ENCODE measurements around the gene SLC25A19.

SLC25A19 gene

GRCh38 chr17:75289115-75289831 is at the start of gene SLC25A19:
SLC25A19 (minus strand) TSS chr17:75289433; CDS start chr17:75286764, 2,669 bp downstream.
- peak; percentile 97 for DNase-seq

- peak; percentile 31 for DNase-seq
Measured at GRCh38 chr17:75338335-75338734, 49.1 kb upstream of the SLC25A19 start.

- no peak for DNase-seq
Measured at GRCh38 chr17:75335315-75335714, 46.1 kb upstream of the SLC25A19 start.

- no peak for DNase-seq
Measured at GRCh38 chr17:75334723-75335122, 45.5 kb upstream of the SLC25A19 start.

- no peak for DNase-seq
Measured at GRCh38 chr17:75331671-75332070, 42.4 kb upstream of the SLC25A19 start.

GRCh38 chr17:75327757-75328156 is 38.5 kb upstream of the SLC25A19 start:
- no peak for DNase-seq

- no peak for DNase-seq
Measured at GRCh38 chr17:75326226-75326848, 37.1 kb upstream of the SLC25A19 start.

GRCh38 chr17:75325827-75326225 is 36.6 kb upstream of the SLC25A19 start:
- DNase-seq = no peak

- no peak for DNase-seq
Measured at GRCh38 chr17:75325348-75325747, 36.1 kb upstream of the SLC25A19 start.

GRCh38 chr17:75321506-75321905 is 32.3 kb upstream of the SLC25A19 start:
- no peak for DNase-seq

- no peak for DNase-seq
Measured at GRCh38 chr17:75319904-75320691, 30.9 kb upstream of the SLC25A19 start.

- DNase-seq = no peak
Measured at GRCh38 chr17:75318615-75319222, 29.5 kb upstream of the SLC25A19 start.

- DNase-seq = no peak
Measured at GRCh38 chr17:75318211-75318610, 29.0 kb upstream of the SLC25A19 start.

- no peak for DNase-seq
Measured at GRCh38 chr17:75317671-75318070, 28.4 kb upstream of the SLC25A19 start.

GRCh38 chr17:75316253-75316652 is 27.0 kb upstream of the SLC25A19 start:
- no peak for DNase-seq

GRCh38 chr17:75315541-75316243 is 26.5 kb upstream of the SLC25A19 start:
- DNase-seq = no peak

- peak; percentile 17 for DNase-seq
Measured at GRCh38 chr17:75313941-75314551, 24.8 kb upstream of the SLC25A19 start.

- DNase-seq = no peak
Measured at GRCh38 chr17:75308732-75309629, 19.7 kb upstream of the SLC25A19 start.

GRCh38 chr17:75307957-75308731 is 18.9 kb upstream of the SLC25A19 start:
- no peak for DNase-seq

- no peak for DNase-seq
Measured at GRCh38 chr17:75301502-75302206, 12.4 kb upstream of the SLC25A19 start.

All from CD4-positive, alpha-beta T cell treated with Interleukin-12 subunit alpha and Interleukin-12 subunit beta, for 1 hour (primary cell).